ENCODE data around the gene TTC39C.
"Not testable (repeated sequence)": the region's sequence is repeated elsewhere in the genome, so short reads cannot be mapped to it uniquely, and the experiment has no call there.

Gene TTC39C

DNA sequence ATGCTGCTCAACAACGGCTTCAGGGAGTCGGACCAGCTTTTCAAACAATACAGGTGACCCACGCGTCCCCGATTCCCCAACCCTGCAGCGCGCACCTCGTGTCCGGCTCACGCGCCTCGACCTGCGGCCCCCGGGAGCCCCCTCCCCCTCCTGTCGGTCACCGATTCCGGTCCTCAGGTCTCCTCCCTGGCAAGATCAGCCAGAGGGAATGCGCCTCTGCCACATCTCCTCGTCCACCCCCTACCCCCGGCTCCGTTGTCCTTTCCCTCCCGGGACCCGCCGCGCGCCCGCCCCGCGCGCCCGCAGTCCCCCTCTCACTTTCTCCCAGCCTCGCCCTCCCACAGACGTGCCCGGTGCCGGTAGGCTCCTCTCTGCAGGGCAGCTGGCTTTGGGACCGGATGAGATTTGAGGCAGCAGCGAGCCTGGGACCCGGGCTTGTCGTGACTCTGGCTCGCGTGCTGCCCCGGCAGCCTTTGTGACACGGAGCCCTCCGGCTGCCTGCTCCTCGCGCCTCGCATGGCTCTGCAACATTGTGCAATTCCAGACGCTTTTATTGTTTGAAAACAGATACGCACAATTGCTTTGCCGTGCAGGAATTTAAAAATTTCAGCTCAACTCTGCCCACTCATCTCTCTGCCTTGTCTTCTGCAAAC, 558 bp downstream of the TTC39C start:
- in situ Hi-C loops (cut with MboI; ENCODE audit: low pct_unique_long_range_greater_than_20kb, low sequenced_read_pairs): no loop called here
- DNase-seq: peak; percentile 58

GRCh38 chr18:24015639-24016631, 1.4 kb downstream of the TTC39C start:
- in situ Hi-C loops (cut with MboI; ENCODE audit: low pct_unique_long_range_greater_than_20kb, low sequenced_read_pairs): no loop called here
- DNase-seq: no peak

GRCh38 chr18:24016643-24017042, 2.1 kb downstream of the TTC39C start:
- peak; percentile 55 for DNase-seq
- in situ Hi-C loops (cut with MboI; ENCODE audit: low pct_unique_long_range_greater_than_20kb, low sequenced_read_pairs): no loop called here

GRCh38 chr18:24018299-24018886, 3.8 kb downstream of the TTC39C start:
- no peak for DNase-seq
- in situ Hi-C loops (cut with MboI; ENCODE audit: low pct_unique_long_range_greater_than_20kb, low sequenced_read_pairs): no loop called here

GRCh38 chr18:24019641-24020331, 5.2 kb downstream of the TTC39C start:
- DNase-seq: peak; percentile 78

DNA sequence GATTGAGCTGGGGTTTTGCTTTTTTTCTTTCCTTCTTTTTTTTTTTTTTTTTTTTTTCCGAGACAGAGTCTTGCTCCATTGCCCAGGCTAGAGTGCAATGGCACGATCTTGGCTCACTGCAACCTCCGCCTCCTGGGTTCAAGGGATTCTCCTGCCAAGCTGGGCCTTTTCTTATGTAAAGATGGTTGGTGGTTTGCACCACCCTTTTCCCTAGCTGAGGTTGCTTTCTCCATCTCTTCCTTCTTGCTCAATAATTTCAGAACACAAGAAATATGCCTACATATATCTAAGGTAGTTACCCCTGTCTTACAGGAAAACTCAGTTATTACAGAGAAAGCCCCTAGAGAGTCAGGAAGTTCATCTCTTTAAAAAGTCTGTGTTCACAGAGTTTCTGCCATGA, 7.0 kb downstream of the TTC39C start:
- no peak for DNase-seq
- in situ Hi-C loops (cut with MboI; ENCODE audit: low pct_unique_long_range_greater_than_20kb, low sequenced_read_pairs): no loop called here

More at GRCh38 chr18:24019641-24020331, 5.2 kb downstream of the TTC39C start:
- in situ Hi-C loops (cut with MboI; ENCODE audit: low pct_unique_long_range_greater_than_20kb, low sequenced_read_pairs): no loop called here

DNA sequence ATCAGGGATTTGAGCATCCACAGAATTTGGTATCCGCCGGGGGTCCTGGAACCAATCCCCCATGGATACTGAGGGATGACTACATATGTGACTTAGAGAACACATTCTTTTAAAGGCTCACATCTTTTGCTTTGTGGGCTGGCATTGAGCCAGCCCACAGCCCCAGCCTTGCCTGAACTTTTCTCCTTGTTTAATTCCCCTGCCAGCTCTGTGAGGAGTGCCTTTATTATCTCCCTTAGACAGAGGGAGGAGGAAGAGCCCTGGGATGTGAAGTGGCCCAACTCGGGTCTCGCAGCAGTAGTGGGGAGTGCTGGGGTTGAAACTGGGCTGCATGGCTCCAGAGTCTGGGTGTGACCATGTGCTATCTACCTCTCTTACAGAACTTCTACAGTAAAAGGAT, 7.6 kb downstream of the TTC39C start:
- peak; percentile 51 for DNase-seq
- in situ Hi-C loops (cut with MboI; ENCODE audit: low pct_unique_long_range_greater_than_20kb, low sequenced_read_pairs): no loop called here

DNA sequence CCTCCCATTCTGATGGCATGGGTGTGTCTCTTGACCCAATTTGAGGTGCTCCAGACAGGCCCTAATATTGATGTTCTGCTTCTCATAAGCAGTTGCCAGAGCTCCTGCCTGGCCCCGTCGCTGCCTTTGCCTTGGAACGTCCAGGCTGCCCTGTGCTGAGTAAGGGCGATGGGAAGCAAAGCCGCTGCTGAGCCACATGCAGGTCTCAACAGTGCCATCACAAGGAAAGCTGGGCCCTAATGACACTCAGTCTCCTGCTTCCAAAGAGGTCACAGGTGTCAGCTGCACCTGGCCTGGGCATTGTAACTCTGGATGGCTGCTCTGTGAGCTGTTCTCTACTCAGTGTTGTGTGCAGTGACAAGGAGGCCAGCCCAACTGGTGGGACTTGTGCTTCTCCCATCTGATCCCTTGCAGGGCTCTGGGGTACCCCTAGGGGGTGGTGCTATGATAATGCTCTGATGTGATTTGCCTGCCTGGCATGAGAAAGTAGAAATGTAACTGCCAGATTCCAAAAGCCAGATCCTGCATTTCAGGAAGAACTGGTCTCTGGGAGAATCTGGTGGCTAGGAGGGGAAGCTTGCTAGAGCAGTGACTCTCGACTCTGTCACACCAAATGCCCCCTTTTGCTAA, 8.7 kb downstream of the TTC39C start:
- in situ Hi-C loops (cut with MboI; ENCODE audit: low pct_unique_long_range_greater_than_20kb, low sequenced_read_pairs): no loop called here
- no peak for DNase-seq

DNA sequence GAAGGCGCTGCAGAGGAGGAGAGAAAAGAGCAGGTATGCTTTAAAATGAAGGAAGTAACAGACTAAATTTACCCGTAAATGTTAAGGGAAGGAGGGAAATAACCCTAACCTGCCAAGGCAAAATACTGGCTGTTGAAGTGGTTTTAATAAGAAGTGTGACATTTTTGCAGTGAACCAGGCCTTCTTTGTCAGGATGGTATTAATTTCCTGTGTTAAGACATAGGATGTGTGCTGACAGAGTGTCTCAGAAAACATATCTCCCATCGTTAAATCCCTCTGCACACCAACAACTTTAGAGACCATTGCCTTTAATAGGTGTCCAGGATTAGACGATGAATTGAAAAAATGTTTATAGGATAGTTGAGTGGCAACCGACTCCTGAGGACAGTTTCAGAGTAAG, 9.9 kb downstream of the TTC39C start:
- in situ Hi-C loops (cut with MboI; ENCODE audit: low pct_unique_long_range_greater_than_20kb, low sequenced_read_pairs): no loop called here

DNA sequence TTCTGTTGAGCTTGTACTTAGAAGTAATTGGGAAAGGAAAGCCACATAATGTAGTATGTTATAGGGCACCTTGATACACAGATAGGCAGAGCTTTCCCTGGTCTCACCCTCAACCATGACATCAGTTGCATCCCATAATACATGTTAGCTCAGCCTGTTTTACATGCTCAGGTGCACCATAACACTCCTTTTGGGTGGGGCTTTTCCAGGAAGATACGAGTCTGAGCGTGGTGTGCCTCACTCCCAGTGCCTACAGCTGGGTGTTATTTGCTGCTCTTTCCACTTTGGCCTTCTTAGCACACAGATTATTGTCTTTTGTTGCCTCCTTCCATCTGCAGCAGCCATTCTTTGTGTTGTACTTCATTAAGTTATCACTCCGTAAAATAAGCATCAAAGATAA, 11.9 kb downstream of the TTC39C start:
- no peak for DNase-seq
- in situ Hi-C loops (cut with MboI; ENCODE audit: low pct_unique_long_range_greater_than_20kb, low sequenced_read_pairs): no loop called here

More for the DNA sequence above, 9.9 kb downstream of the TTC39C start:
- DNase-seq: no peak

DNA sequence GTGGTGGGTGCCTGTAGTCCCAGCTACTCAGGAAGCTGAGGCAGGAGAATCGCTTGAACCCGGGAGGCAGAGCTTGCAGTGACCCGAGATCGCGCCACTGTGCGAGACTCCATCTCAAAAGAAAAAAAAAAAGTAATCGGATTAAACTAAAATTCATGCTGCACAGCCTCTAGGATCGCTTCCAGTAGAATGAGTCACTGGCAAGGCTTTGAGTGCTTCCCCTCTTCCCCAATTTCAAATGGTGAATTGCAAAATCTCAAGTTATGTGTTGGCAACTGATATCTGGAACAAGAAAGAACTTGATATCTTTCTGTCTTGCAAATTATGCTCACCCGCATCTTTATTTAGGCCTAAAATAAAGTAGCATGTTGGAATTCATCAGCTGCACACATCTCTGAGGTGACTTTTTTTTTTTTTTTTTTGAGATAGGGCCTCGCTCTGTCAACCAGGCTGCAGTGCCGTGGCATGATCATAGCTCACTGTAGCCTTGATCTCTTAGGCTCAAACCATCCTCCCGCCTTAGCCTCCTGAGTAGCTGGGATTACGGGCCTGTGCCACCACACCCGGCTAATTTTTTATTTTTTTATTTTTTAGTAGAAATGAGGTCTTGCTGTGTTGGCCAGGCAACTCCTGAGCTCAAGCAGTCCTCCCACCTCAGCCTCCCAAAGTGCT, 12.7 kb downstream of the TTC39C start:
- in situ Hi-C loops (cut with MboI; ENCODE audit: low pct_unique_long_range_greater_than_20kb, low sequenced_read_pairs): no loop called here
- DNase-seq: peak; percentile 53

DNA sequence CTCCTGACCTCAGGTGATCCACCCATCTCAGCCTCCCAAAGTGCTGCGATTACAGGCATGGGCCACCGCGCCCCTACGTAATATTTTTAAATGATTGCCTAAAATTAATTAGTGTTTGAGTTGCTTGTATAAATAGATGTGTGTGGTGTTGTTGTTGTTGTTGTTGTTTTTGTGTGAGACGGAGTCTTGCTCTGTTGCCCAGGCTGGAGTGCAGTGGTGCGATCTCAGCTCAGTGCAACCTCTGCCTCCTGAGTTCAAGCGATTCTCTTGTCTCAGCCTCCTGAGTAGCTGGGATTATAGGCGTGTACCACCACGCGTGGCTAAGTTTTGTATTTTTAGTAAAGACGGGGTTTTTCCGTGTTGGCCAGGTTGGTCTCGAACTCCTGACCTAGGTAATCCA, 14.4 kb downstream of the TTC39C start:
- in situ Hi-C loops (cut with MboI; ENCODE audit: low pct_unique_long_range_greater_than_20kb, low sequenced_read_pairs); DNase-seq: not testable (repeated sequence)

DNA sequence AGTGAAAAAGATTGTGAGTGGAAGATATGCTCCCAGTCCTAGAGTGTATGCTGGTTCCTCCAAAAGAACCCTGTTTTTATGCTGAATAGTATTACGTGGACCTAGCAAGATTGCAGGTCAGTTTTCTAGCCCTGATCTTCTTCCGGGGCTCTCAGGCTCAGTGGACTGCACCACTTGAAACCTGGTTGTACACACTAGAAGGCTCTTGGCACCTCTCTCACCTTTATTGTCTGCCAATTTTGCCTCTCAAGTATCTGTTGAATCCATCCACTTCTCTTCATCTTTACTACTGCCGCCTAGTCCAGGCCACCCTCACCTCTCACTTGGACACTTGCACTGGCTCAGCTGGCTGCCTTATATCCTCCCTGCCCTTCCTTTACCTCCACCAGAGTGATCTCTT, 16.8 kb downstream of the TTC39C start:
- no peak for DNase-seq
- in situ Hi-C loops (cut with MboI; ENCODE audit: low pct_unique_long_range_greater_than_20kb, low sequenced_read_pairs): no loop called here

- in situ Hi-C loops (cut with MboI; ENCODE audit: low pct_unique_long_range_greater_than_20kb, low sequenced_read_pairs): no loop called here
- DNase-seq: no peak
Observed at GRCh38 chr18:24031916-24032315, 17.4 kb downstream of the TTC39C start.

GRCh38 chr18:24033641-24034412, 19.3 kb downstream of the TTC39C start:
- in situ Hi-C loops (cut with MboI; ENCODE audit: low pct_unique_long_range_greater_than_20kb, low sequenced_read_pairs): no loop called here
- DNase-seq: no peak

GRCh38 chr18:24035316-24035715, 20.8 kb downstream of the TTC39C start:
- in situ Hi-C loops (cut with MboI; ENCODE audit: low pct_unique_long_range_greater_than_20kb, low sequenced_read_pairs): no loop called here
- no peak for DNase-seq

- DNase-seq: peak; percentile 43
- in situ Hi-C loops (cut with MboI; ENCODE audit: low pct_unique_long_range_greater_than_20kb, low sequenced_read_pairs): no loop called here
Observed at GRCh38 chr18:24039671-24040070, 25.1 kb downstream of the TTC39C start.

GRCh38 chr18:24041691-24042090, 27.1 kb downstream of the TTC39C start:
- DNase-seq: no peak
- in situ Hi-C loops (cut with MboI; ENCODE audit: low pct_unique_long_range_greater_than_20kb, low sequenced_read_pairs): no loop called here
